K562 (cell line): ENCODE data around the gene SHISA5. TPM values are rescaled to one million over a fixed set of nuclear protein-coding genes. Genes with fewer than 3 reads are reported as not detected.

ENCODE experiments used
- ATAC-seq: fragments of 200-7000 bp; cut with Tn5 transposase; 3 replicates; pipeline ENCODE4 v1.9.1; 2020; ENCODE audit warnings: moderate library complexity
- BruUV-seq: library from RNA; stranded (reverse); fragments of 400-500 nt; replicated peaks from 2 replicates; lab custom pipeline; 2021; lab: Mats Ljungman, UMichigan
- CTCF ChIA-PET: fragments of 300-600 bp; formaldehyde crosslinking; extraction: SDS; loops from one replicate; lab custom pipeline; 2021; ENCODE audit warnings: low intra/inter-chr PET ratio; lab: Yijun Ruan, JAX
- POLR2A ChIA-PET: fragments of 300-600, 350-650 bp; sonication (Branson Sonifier 250); formaldehyde crosslinking; extraction: SDS; loops from one replicate; lab custom pipeline; 2021; ENCODE audit warnings: antibody characterized with exemption, inconsistent platforms; lab: Yijun Ruan, JAX
- DNase-seq, 4 experiments: peaks; one replicate each; pipeline versions ENCODE4 v3.0.0 to v3.0.0-alpha.2; 2011 to 2018; ENCODE audit warnings: low spot score in 3 of 4, mixed read lengths in 3 of 4; ENCODE audit errors: extremely low read depth in 1 of 4
- FAIRE-seq: peaks from 2 replicates; lab custom pipeline; 2011; peaks lifted over from hg19 to GRCh38; lab: Jason Lieb, UNC
- H2AFZ ChIP-seq: 2 replicates; pipeline ENCODE4 v1.6.0; 2011; ENCODE audit warnings: low read depth, low read length, control low read depth, inconsistent platforms
- H3K27ac ChIP-seq: fragments of 200-600 bp; 3 replicates; pipeline ENCODE4 v1.8.0; 2011; ENCODE audit warnings: low read depth, mild to moderate bottlenecking, control low read depth, inconsistent platforms, low read length, moderate library complexity, mixed read lengths; ENCODE audit errors: extremely low read depth
- H3K27me3 ChIP-seq, 2 experiments: fragments of 300-600 bp in 1 of 2; 2 replicates in 1 of 2; 3 replicates in 1 of 2; pipeline versions ENCODE4 v1.6.0 to v1.8.0; 2011; ENCODE audit warnings: inconsistent platforms in 2 of 2, low read length in 2 of 2, mild to moderate bottlenecking in 1 of 2, mixed read lengths in 1 of 2, moderate library complexity in 1 of 2; ENCODE audit not compliant: control insufficient read depth in 2 of 2, insufficient read depth in 2 of 2
- H3K36me3 ChIP-seq: fragments of 300-600 bp; 3 replicates; pipeline ENCODE4 v1.8.0; 2011; ENCODE audit warnings: mild to moderate bottlenecking, low read length, inconsistent platforms; ENCODE audit not compliant: control insufficient read depth, insufficient read depth
- H3K4me1 ChIP-seq, 2 experiments: fragments of 200-600 bp in 1 of 2; replicated peaks in 1 of 2; 2 replicates in 1 of 2; 3 replicates in 1 of 2; pipeline versions ENCODE4 v1.5.1 to v1.8.0; 2011; ENCODE audit warnings: inconsistent platforms in 2 of 2, low read length in 2 of 2, mild to moderate bottlenecking in 1 of 2, mixed read lengths in 1 of 2, moderate library complexity in 1 of 2; ENCODE audit not compliant: control insufficient read depth in 2 of 2, insufficient read depth in 2 of 2
- H3K4me2 ChIP-seq: 2 replicates; pipeline ENCODE4 v1.6.1; 2011; ENCODE audit warnings: low read length, control low read depth, inconsistent platforms, mixed read lengths; ENCODE audit not compliant: insufficient read depth
- H3K4me3 ChIP-seq: fragments of 200-600 bp; sonication (generic), shearing (Covaris generic); 2 replicates; pipeline ENCODE4 v1.5.1; 2016; ENCODE audit warnings: control low read depth, inconsistent platforms
- H3K79me2 ChIP-seq: fragments of 200-600 bp; 3 replicates; pipeline ENCODE4 v1.8.0; 2011; ENCODE audit warnings: low read length, inconsistent platforms; ENCODE audit not compliant: control insufficient read depth, insufficient read depth
- H3K9ac ChIP-seq, 2 experiments: 2 replicates each; pipeline versions ENCODE4 v1.6.0 to v1.6.1; 2011; ENCODE audit warnings: low read depth in 2 of 2, low read length in 2 of 2, control low read depth in 1 of 2, inconsistent platforms in 1 of 2, mild to moderate bottlenecking in 1 of 2, mixed read lengths in 1 of 2; ENCODE audit not compliant: insufficient read depth in 1 of 2
- H3K9me1 ChIP-seq: one replicate; pipeline ENCODE4 v1.6.0; 2011; ENCODE audit warnings: inconsistent platforms, mild to moderate bottlenecking, low read length, moderate library complexity; ENCODE audit not compliant: control insufficient read depth, insufficient read depth
- H3K9me3 ChIP-seq: replicated peaks from 2 replicates; pipeline ENCODE4 v1.5.1; 2011; ENCODE audit warnings: low read depth, low read length, inconsistent platforms; ENCODE audit not compliant: control insufficient read depth, insufficient read depth
- H4K20me1 ChIP-seq: replicated peaks from 2 replicates; pipeline ENCODE4 v1.6.1; 2011; ENCODE audit warnings: low read length, inconsistent platforms, mixed read lengths; ENCODE audit not compliant: control insufficient read depth, insufficient read depth
- CBX3 ChIP-seq, 2 experiments: IDR thresholded peaks; 1 replicate in 1 of 2; 2 replicates in 1 of 2; pipeline ENCODE4 v1.6.1; 2012; ENCODE audit warnings: inconsistent platforms in 2 of 2, low read length in 2 of 2, borderline replicate concordance in 1 of 2, control low read depth in 1 of 2
- CBX8 ChIP-seq: fragments of 200-600 bp; sonication (generic); IDR thresholded peaks from 2 replicates; pipeline ENCODE4 v1.6.1; 2012; ENCODE audit warnings: borderline replicate concordance, mixed run types, low read depth, mild to moderate bottlenecking, moderate library complexity, mixed read lengths, low read length, control low read depth, inconsistent platforms; ENCODE audit not compliant: poor library complexity, severe bottlenecking; ENCODE audit errors: extremely low read depth
- CREB5 ChIP-seq: fragments of 250-450 bp; sonication (Bioruptor Pico); IDR thresholded peaks from 2 replicates; pipeline ENCODE4 v1.5.0; 2020; ENCODE audit warnings: mild to moderate bottlenecking
- CTCF ChIP-seq, 3 experiments: IDR thresholded peaks in 2 of 3; conservative IDR thresholded peaks in 1 of 3; 2 replicates each; pipeline ENCODE4 v1.5.1; 2011 to 2012; ENCODE audit warnings: low read length in 3 of 3, mild to moderate bottlenecking in 3 of 3, control low read depth in 2 of 3, improper control_type of control experiment in 1 of 3, inconsistent platforms in 1 of 3, low read depth in 1 of 3, mixed read lengths in 1 of 3, moderate library complexity in 1 of 3; ENCODE audit not compliant: insufficient read depth in 2 of 3
- FUS ChIP-seq: fragments of 200-400 bp; formaldehyde crosslinking; optimal IDR thresholded peaks from 2 replicates; pipeline ENCODE3; 2017; ENCODE audit warnings: low read depth, low read length
- JUN ChIP-seq, 2 experiments: sonication (generic) in 1 of 2; formaldehyde crosslinking in 1 of 2; IDR thresholded peaks; 2 replicates each; pipeline versions ENCODE4 v1.6.1 to v1.8.0; 2012 to 2022; ENCODE audit warnings: borderline replicate concordance in 2 of 2, mild to moderate bottlenecking in 2 of 2, improper control_type of control experiment in 1 of 2, low read depth in 1 of 2, low read length in 1 of 2, missing genetic modification reagents in 1 of 2
- MAX ChIP-seq: sonication (generic); formaldehyde crosslinking; IDR thresholded peaks from 2 replicates; pipeline ENCODE4 v1.9.0; 2022; ENCODE audit warnings: mild to moderate bottlenecking, missing genetic modification reagents
- NFIX ChIP-seq: fragments of 250-450 bp; sonication (Bioruptor Pico); IDR thresholded peaks from 2 replicates; pipeline ENCODE4 v1.4.0; 2020; ENCODE audit warnings: low read depth, mild to moderate bottlenecking, moderate library complexity
- PHF20 ChIP-seq: fragments of 450-650 bp; IDR thresholded peaks from 2 replicates; pipeline ENCODE4 v1.6.1; 2018; ENCODE audit not compliant: partially characterized antibody
- UBTF ChIP-seq, 2 experiments: IDR thresholded peaks; 2 replicates each; pipeline ENCODE4 v1.6.1; 2012; ENCODE audit warnings: improper control_type of control experiment in 2 of 2, low read depth in 2 of 2, low read length in 2 of 2, borderline replicate concordance in 1 of 2
- VEZF1 ChIP-seq: fragments of 200-800 bp; sonication (Bioruptor generic); IDR thresholded peaks from 2 replicates; pipeline ENCODE4 v1.6.1; 2017; ENCODE audit warnings: missing genetic modification characterization, missing compliant biosample characterization
- ZNF124 ChIP-seq: sonication (generic); formaldehyde crosslinking; IDR thresholded peaks from 2 replicates; pipeline ENCODE4 v1.8.1; 2022; ENCODE audit warnings: missing genetic modification reagents
- ZNF253 ChIP-seq: fragments of 250-450 bp; sonication (Bioruptor Pico); conservative IDR thresholded peaks from 2 replicates; pipeline ENCODE4 v1.6.1; 2021; ENCODE audit warnings: mild to moderate bottlenecking
- WGBS: fragments of 100-300 bp; shearing (Covaris generic); methylation state at CpG from one replicate; pipeline ENCODE4 v1.1.6; 2016; ENCODE audit warnings: low coverage, mixed read lengths; ENCODE audit not compliant: insufficient coverage; ENCODE audit errors: missing lambda C conversion rate; 5-methylcytosine and 5-hydroxymethylcytosine counted together
- in situ Hi-C: fragments of 300-500 bp; cut with MboI; formaldehyde crosslinking; loops from 4 replicates; pipeline ENCODE4 v1.15.0; 2018; ENCODE audit warnings: inconsistent platforms, mixed read lengths
- intact Hi-C: fragments of 100-400 bp; cut with micrococcal nuclease; formaldehyde crosslinking; loops from 2 replicates; pipeline ENCODE4 v1.14.2; 2022
- polyA plus RNA-seq, 8 experiments: library from polyadenylated mRNA; depleted of rRNA in 4 of 8; stranded (reverse) in 5 of 8; unstranded in 3 of 8; fragments of >200 nt; fragmentation: Nextera tagmentation in 2 of 8; fragmentation: Illumina TruSeq in 1 of 8; extraction: Ambion mirVana in 2 of 8; extraction: Trizol in 1 of 8; gene quantifications; 2 replicates each; pipeline versions ENCODE4 v1.2.1 to v1.2.3, GENCODE V29; 2011 to 2014; ENCODE audit warnings: inconsistent platforms in 1 of 8, missing spikeins in 1 of 8
- total RNA-seq, 7 experiments: library from RNA; depleted of rRNA in 6 of 7; stranded (reverse); fragments of >200 nt in 6 of 7; fragmentation: Illumina TruSeq in 2 of 7; extraction: Trizol in 2 of 7; gene quantifications; 2 replicates each; pipeline versions ENCODE4 v1.2.1 to v1.2.3, GENCODE V29; 2011 to 2021; ENCODE audit warnings: low replicate concordance in 1 of 7

The SHISA5 gene
- total and polyA plus RNA-seq, 9 of the 15 experiments (the other 6 are each of a cell fraction or from before 2014, with no cell fraction given) = 8.4 to 85.8 (median 56.1) TPM

- 0% methylated on average over 3 of the region's 5 CpGs for WGBS
- Histone ChIP-seq H3K9me1 (no peaks in the 10 kb centered on the region), H3K27me3 (no peaks in the 10 kb centered on the region), H3K79me2 (peaks cover 24% of the 10 kb centered on the region), H3K9me3 (no peaks in the 10 kb centered on the region), H3K9ac (peak overlapping the region; percentile 90 to 94), H3K4me2 (peak overlapping the region; percentile 94), H2AFZ (peak overlapping the region; percentile 99), H3K27ac (peak overlapping the region; percentile 99), H3K36me3 (peaks cover 19% of the 10 kb centered on the region; the same call in 1 of the 3 replicates), H3K4me3 (peak overlapping the region; percentile 46), H4K20me1 (no peaks in the 10 kb centered on the region), H3K4me1 (peaks cover 5 to 39% of the 10 kb centered on the region in 2 experiments; a peak in 4 of 5 replicates)
- CTCF ChIA-PET = no interaction called here
- TSS peak; percentile 83 for BruUV-seq
- intact Hi-C loops = loop anchor here (2.0 kb wide), 1 partner anchor 34 kb away; no protein-coding TSS in a partner anchor
- ATAC-seq (peak; percentile 73), FAIRE-seq (no peak), DNase-seq (peak in 3 of 4 experiments; percentile 42 to 54 (median 42))
- POLR2A ChIA-PET = interaction anchor here (0.6 to 2.5 kb wide), 10 partner anchors 11 to 163 kb away, joined by 3 to 7 read pairs (median 4); partner anchors contain the start of genes ATRIP, CCDC51, SHISA5 and SLC26A6
- in situ Hi-C loops = no loop called here
- TF ChIP-seq UBTF (IDR thresholded peaks at IDR 0.05; ENCODE audit: borderline replicate concordance in 1 of 2, low read depth in 2 of 2, low read length in 2 of 2) (peak; percentile 11 to 56; a peak in 1 of 4 replicates), MAX (no peak), ZNF253 (CRISPR knock-in tag) (no peak), CBX3 (IDR thresholded peaks at IDR 0.05; ENCODE audit: borderline replicate concordance in 1 of 2, low read length in 2 of 2) (peak in 1 of 2 experiments; percentile 11; a peak in 1 of 3 replicates), CTCF (IDR thresholded peaks at IDR 0.05 in 2 of 3, conservative IDR thresholded peaks at IDR 0.05 in 1 of 3; ENCODE audit: insufficient read depth in 2 of 3, low read depth in 1 of 3, low read length in 3 of 3) (0 out of 6 replicates have a peak, but pooled peaks of 1 of the 3 experiments have one; percentile 0), CBX8 (no peak), VEZF1 (CRISPR knock-in tag) (no peak), JUN (IDR thresholded peaks at IDR 0.05; ENCODE audit: borderline replicate concordance, low read depth, low read length) (no peak), JUN (CRISPR knock-in tag; IDR thresholded peaks at IDR 0.05; ENCODE audit: borderline replicate concordance) (0 out of 2 replicates have a peak, but pooled peaks have one; percentile 7), PHF20 (peak; percentile 26), ZNF124 (CRISPR knock-in tag) (no peak), CREB5 (CRISPR knock-in tag) (no peak), FUS (no peak), NFIX (no peak)
Measured at GRCh38 chr3:48472673-48472922, 31.4 kb downstream of the SHISA5 start.
